Activated T-helper 1 cell treated with anti-CD3 and anti-CD28 coated beads, Interleukin-12 subunit alpha, Interleukin-12 subunit beta, Interleukin-2, Interleukin-4 antibody, amounts not matched to agents 30 ng/mL and 10 ng/mL and 1 ng/mL, durations not matched to agents 14 hours and 24 hours and 36 hours (primary cell): ENCODE measurements around the gene VENTX. TPM values are rescaled to one million over a fixed set of nuclear protein-coding genes. Genes with fewer than 3 reads are reported as not detected.

Source experiments
- DNase-seq: peaks from one replicate; pipeline ENCODE4 v3.0.0; 2021; ENCODE audit warnings: low spot score
- H3K27ac Mint-ChIP-seq: one replicate; pipeline ENCODE4 v1.8.0; 2021; ENCODE audit warnings: mild to moderate bottlenecking, mixed read lengths
- H3K27me3 Mint-ChIP-seq: one replicate; pipeline ENCODE4 v1.8.0; 2022; ENCODE audit warnings: mild to moderate bottlenecking, moderate library complexity, mixed read lengths; ENCODE audit not compliant: insufficient read depth
- H3K36me3 Mint-ChIP-seq: one replicate; pipeline ENCODE4 v1.8.0; 2021; ENCODE audit warnings: low read depth, mixed read lengths
- H3K4me1 Mint-ChIP-seq: one replicate; pipeline ENCODE4 v1.8.0; 2021; ENCODE audit warnings: low read depth, mixed read lengths
- H3K4me3 Mint-ChIP-seq: one replicate; pipeline ENCODE4 v1.8.0; 2021; ENCODE audit warnings: mild to moderate bottlenecking, moderate library complexity, mixed read lengths
- H3K9me3 Mint-ChIP-seq: one replicate; pipeline ENCODE4 v1.8.0; 2021; ENCODE audit warnings: mixed read lengths
- intact Hi-C: fragments of 100-400 bp; cut with micrococcal nuclease; formaldehyde crosslinking; loops from one replicate; pipeline ENCODE4 v1.15.1; 2024
- total RNA-seq: library from RNA; stranded (reverse); gene quantifications from 2 replicates; pipeline ENCODE4 v1.2.3, GENCODE V29; 2022

Gene VENTX
- total RNA-seq, 1 donor from 2014 or later: not detected

- Mint-ChIP-seq H3K36me3 (no peaks in the 10 kb centered on the region), H3K4me1 (no peaks in the 10 kb centered on the region), H3K27ac (no peak overlapping the region), H3K27me3 (no peaks in the 10 kb centered on the region), H3K9me3 (no peaks in the 10 kb centered on the region), H3K4me3 (no peak overlapping the region)
- intact Hi-C loops: no loop called here
- no peak for DNase-seq
Measured at GRCh38 chr10:133206356-133207040, 31.2 kb upstream of the VENTX start.

- H3K4me3 Mint-ChIP-seq: no peak overlapping the region
- H3K27ac Mint-ChIP-seq: no peak overlapping the region
- DNase-seq: no peak
- H3K4me1 Mint-ChIP-seq: no peaks in the 10 kb centered on the region
- H3K9me3 Mint-ChIP-seq: no peaks in the 10 kb centered on the region
- H3K36me3 Mint-ChIP-seq: no peaks in the 10 kb centered on the region
- intact Hi-C loops: no loop called here
- H3K27me3 Mint-ChIP-seq: no peaks in the 10 kb centered on the region
Measured at GRCh38 chr10:133207041-133207600, 30.5 kb upstream of the VENTX start.

DNA sequence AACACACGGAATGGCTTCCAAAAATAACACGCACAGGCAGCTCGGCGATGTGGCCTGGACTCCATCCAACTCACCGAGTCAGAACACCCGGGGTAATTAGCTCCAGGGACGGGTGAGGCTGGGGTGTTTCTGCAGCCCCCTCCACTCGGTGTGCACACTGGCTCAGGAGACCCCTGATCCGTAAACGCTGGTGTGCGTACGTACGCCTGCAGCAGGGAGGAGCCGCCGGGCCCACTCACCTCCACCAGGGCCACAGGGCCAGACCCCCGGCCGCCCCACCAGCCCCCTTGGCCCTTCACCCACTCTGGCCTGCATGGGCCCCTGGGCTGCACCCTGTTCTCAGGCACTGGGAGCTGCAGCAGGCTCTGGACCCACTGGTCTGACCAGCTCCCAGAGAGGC, 30.0 kb upstream of the VENTX start:
- Mint-ChIP-seq H3K27me3 (no peaks in the 10 kb centered on the region), H3K36me3 (no peaks in the 10 kb centered on the region), H3K4me1 (no peaks in the 10 kb centered on the region), H3K9me3 (no peaks in the 10 kb centered on the region), H3K4me3 (no peak overlapping the region), H3K27ac (no peak overlapping the region)
- intact Hi-C loops: no loop called here
- no peak for DNase-seq

DNA sequence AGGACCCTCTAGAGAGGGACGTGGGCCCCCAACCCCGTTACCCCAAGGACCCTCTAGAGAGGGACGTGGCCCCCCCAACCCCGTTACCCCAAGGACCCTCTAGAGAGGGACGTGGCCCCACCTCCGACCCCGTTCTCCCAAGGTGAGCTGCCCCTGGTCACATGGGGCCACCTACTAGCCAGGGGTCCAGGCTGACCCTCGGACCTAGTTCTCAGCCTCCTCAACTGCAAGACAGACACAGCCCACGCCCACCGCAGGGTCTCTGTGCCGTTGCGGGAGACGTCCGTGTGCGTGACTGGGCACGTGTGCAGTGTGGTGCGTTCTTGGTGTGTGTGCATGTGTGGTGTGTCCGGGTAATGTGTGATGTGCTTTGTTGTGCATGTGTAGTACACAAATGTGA, 29.2 kb upstream of the VENTX start:
- Mint-ChIP-seq H3K4me3 (no peak overlapping the region), H3K36me3 (no peaks in the 10 kb centered on the region), H3K27ac (no peak overlapping the region), H3K27me3 (no peaks in the 10 kb centered on the region), H3K4me1 (no peaks in the 10 kb centered on the region), H3K9me3 (no peaks in the 10 kb centered on the region)
- intact Hi-C loops: no loop called here
- no peak for DNase-seq

DNA sequence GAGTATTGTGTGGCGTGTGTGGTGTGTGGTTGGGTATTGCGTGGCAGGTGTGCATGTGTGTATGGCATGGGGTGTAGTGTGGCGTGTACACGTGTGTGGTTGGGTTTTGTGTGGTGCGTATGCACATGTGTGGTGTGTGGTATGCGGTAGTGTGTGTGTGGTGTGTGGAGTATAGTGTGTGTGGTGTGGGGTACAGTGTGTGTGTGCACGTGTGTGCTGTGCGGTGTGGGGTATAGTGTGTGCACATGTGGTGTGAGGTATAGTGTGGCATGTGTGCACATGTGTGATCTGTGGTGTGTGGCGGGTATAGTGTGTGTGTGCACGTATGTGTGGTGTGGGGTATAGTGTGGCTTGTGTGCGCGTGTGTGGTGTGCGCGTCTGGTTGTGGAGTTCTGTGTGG, 28.5 kb upstream of the VENTX start:
- Mint-ChIP-seq H3K27ac (no peak overlapping the region), H3K9me3 (no peaks in the 10 kb centered on the region), H3K4me1 (no peaks in the 10 kb centered on the region), H3K36me3 (no peaks in the 10 kb centered on the region), H3K4me3 (no peak overlapping the region), H3K27me3 (no peaks in the 10 kb centered on the region)
- intact Hi-C loops: no loop called here
- no peak for DNase-seq

- Mint-ChIP-seq H3K27me3 (no peaks in the 10 kb centered on the region), H3K36me3 (no peaks in the 10 kb centered on the region), H3K27ac (no peak overlapping the region), H3K4me3 (no peak overlapping the region), H3K9me3 (no peaks in the 10 kb centered on the region), H3K4me1 (no peaks in the 10 kb centered on the region)
- DNase-seq: no peak
- intact Hi-C loops: no loop called here
Measured at GRCh38 chr10:133209641-133210040, 28.0 kb upstream of the VENTX start.

DNA sequence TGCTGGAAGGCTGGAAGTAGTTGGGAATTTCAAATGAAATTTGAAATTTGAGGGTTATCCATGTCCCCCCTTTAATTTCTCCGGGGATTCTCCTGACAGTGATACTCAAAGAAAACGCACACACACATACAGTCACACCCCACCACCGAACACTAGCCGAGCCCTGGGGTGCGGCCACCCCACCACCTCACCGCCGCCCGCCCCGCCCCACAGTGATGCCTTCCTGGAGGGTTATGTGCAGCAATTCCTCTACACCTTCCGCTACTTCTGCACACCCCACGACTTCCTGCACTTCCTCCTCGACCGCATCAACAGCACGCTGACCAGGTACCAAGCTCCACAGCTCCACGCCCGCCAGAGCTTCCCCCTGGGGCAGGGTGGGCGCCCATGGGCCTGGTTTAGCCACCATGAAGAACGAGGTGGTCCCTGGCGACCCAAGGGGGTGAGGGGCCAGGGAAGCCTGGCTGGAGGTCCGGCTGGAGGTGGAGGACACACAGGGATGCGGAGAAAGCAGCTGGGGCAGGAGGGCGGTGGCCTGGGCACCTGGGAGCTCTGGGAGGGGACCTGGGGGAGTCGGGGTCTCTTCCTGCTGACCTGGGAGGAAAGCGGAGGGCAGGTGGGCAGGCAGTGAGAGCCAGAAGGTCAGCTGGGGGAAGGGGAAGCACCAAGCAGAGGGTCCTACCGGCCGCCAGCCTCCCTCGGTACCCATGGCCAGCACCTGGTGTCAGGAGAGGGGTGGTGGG, 27.1 kb upstream of the VENTX start:
- H3K27ac Mint-ChIP-seq: no peak overlapping the region
- DNase-seq: no peak
- H3K4me1 Mint-ChIP-seq: no peaks in the 10 kb centered on the region
- H3K27me3 Mint-ChIP-seq: no peaks in the 10 kb centered on the region
- intact Hi-C loops: no loop called here
- H3K9me3 Mint-ChIP-seq: no peaks in the 10 kb centered on the region
- no peaks in the 10 kb centered on the region for H3K36me3 Mint-ChIP-seq
- no peak overlapping the region for H3K4me3 Mint-ChIP-seq

GRCh38 chr10:133211141-133211830, 26.4 kb upstream of the VENTX start:
- H3K4me1 Mint-ChIP-seq: no peaks in the 10 kb centered on the region
- no peaks in the 10 kb centered on the region for H3K36me3 Mint-ChIP-seq
- H3K4me3 Mint-ChIP-seq: no peak overlapping the region
- H3K9me3 Mint-ChIP-seq: no peaks in the 10 kb centered on the region
- intact Hi-C loops: no loop called here
- no peaks in the 10 kb centered on the region for H3K27me3 Mint-ChIP-seq
- DNase-seq: no peak
- H3K27ac Mint-ChIP-seq: no peak overlapping the region

DNA sequence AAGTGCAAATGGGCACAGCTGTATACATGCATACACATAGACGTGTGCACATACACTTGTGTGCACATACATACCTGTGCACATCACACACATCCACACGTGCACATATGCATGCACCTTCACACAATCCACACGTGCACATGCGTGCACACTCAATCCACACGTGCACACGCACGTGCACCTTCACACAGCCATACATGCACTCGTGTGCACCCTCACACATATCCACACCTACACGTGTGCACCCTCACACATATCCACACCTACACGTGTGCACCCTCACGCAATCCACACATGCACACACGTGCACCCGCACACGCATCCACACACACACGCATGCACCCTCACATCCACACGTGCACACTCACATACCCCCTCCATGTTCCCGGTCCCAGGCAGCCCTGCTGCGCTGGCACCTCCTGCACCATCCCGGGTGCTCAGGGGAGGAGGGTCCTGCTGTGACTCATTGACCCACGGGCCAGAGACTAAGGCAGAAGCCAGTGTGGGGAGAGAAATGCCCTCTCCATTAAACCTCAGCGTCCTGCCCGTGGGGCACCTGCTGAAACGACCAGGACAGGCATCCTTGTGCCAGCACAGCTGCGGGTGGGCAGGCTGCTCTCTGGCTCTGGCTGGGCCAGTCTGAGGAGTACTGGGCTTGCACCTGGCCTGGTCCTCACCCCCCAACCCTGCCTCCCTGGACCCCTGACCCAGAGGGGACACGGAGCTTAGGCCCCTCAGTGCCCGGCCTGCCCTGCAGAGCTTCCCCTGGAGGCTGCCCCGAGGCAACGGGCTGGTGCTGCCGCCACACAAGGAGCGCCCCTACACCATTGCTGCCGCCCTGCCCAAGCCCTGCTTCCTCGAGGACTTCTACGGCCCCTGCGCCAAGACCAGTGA, 25.4 kb upstream of the VENTX start:
- H3K4me1 Mint-ChIP-seq: no peaks in the 10 kb centered on the region
- no peak overlapping the region for H3K27ac Mint-ChIP-seq
- DNase-seq: no peak
- intact Hi-C loops: no loop called here
- H3K9me3 Mint-ChIP-seq: no peaks in the 10 kb centered on the region
- H3K27me3 Mint-ChIP-seq: no peaks in the 10 kb centered on the region
- no peaks in the 10 kb centered on the region for H3K36me3 Mint-ChIP-seq
- no peak overlapping the region for H3K4me3 Mint-ChIP-seq

DNA sequence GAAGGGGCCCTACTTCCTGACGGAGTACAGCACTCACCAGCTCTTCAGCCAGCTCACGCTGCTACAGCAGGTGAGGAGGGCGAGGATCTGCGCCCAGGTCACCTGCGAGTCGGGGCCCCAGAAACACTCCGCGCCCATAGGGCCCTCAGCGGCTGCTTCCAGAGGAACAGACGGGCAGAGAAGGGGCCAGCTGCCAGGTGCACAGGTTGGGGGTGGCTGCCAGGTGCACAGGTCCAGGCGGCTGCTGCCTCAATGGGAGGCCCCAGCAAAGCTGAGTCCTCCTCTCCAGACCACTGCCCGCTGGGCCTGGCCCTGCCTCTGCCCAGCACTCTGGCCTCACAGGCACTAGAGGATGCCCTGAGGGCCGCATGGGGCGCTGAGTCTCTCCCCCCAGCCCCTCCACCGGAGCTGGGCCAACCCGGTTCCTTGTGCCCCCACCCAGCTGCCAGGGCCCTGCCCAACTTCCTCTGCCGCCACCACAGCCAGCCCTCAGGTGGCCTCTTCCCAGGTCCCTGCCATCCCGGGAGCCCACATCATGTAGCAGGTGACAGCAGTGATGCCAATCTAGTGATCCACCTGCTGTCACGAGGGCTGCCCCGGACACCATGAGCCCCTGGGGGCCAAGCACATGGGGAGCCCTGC, 24.7 kb upstream of the VENTX start:
- Mint-ChIP-seq H3K9me3 (no peaks in the 10 kb centered on the region), H3K4me1 (no peaks in the 10 kb centered on the region), H3K36me3 (no peaks in the 10 kb centered on the region), H3K27me3 (no peaks in the 10 kb centered on the region), H3K4me3 (no peak overlapping the region), H3K27ac (no peak overlapping the region)
- DNase-seq: no peak
- intact Hi-C loops: no loop called here

GRCh38 chr10:133213641-133214467, 23.8 kb upstream of the VENTX start:
- H3K4me3 Mint-ChIP-seq: no peak overlapping the region

More at GRCh38 chr10:133213641-133214467, 23.8 kb upstream of the VENTX start:
- intact Hi-C loops: no loop called here
- no peak for DNase-seq
- H3K27me3 Mint-ChIP-seq: no peaks in the 10 kb centered on the region
- no peaks in the 10 kb centered on the region for H3K9me3 Mint-ChIP-seq
- H3K27ac Mint-ChIP-seq: no peak overlapping the region
- H3K36me3 Mint-ChIP-seq: no peaks in the 10 kb centered on the region
- no peaks in the 10 kb centered on the region for H3K4me1 Mint-ChIP-seq
